Tibial artery (tissue), 4 donors: ENCODE data around the gene CDH26.

Source experiments
- DNase-seq, 2 donors: peaks; one replicate each; pipeline ENCODE4 v3.0.0-alpha.2; 2019
- H3K27ac ChIP-seq, 2 donors: fragments of 200-600 bp; sonication (generic) in 1 of 2; 1 replicate in 1 of 2; 2 replicates in 1 of 2; pipeline ENCODE4 v1.5.1; 2018 to 2019; ENCODE audit warnings: mild to moderate bottlenecking in 1 of 2
- H3K27me3 ChIP-seq, 2 donors: fragments of 200-600 bp; sonication (generic) in 1 of 2; one replicate each; pipeline versions ENCODE4 v1.5.1 to v1.6.0; 2016 to 2019
- H3K36me3 ChIP-seq, 3 donors: fragments of 200-600 bp; sonication (generic) in 2 of 3; one replicate each; pipeline ENCODE4 v1.5.1; 2016 to 2019; ENCODE audit warnings: mild to moderate bottlenecking in 2 of 3
- H3K4me1 ChIP-seq, 4 donors: fragments of 200-600 bp; sonication (generic) in 2 of 4; 1 replicate in 3 of 4; 2 replicates in 1 of 4; pipeline ENCODE4 v1.5.1; 2016 to 2019
- H3K4me3 ChIP-seq, 2 donors: fragments of 200-600 bp; sonication (generic) in 1 of 2; 1 replicate in 1 of 2; 2 replicates in 1 of 2; pipeline ENCODE4 v1.5.1; 2018 to 2019; ENCODE audit warnings: mild to moderate bottlenecking in 2 of 2
- H3K9me3 ChIP-seq, 3 donors: fragments of 200-600 bp; sonication (generic) in 1 of 3; one replicate each; pipeline ENCODE4 v1.5.1; 2016 to 2019
- CTCF ChIP-seq, 2 experiments: fragments of 200-600 bp in 1 of 2; fragments of 450-650 bp in 1 of 2; IDR thresholded peaks; one replicate each; pipeline ENCODE4 v1.5.1; 2017 to 2019; ENCODE audit warnings: antibody characterized with exemption in 2 of 2, mild to moderate bottlenecking in 1 of 2, moderate library complexity in 1 of 2
- intact Hi-C: fragments of 100-400 bp; cut with DNase I; formaldehyde crosslinking; loops from one replicate; pipeline ENCODE4 v1.15.0; 2023; ENCODE audit warnings: low total_unique reads

Gene CDH26

GRCh38 chr20:59993736-59994430 lies 35.7 kb downstream of the CDH26 start:
- Histone ChIP-seq H3K4me1 (peaks cover 0 to 1% (median 0%) of the 10 kb centered on the region in 4 donors), H3K27me3 (no peaks in the 10 kb centered on the region), H3K4me3 (no peak overlapping the region), H3K36me3 (no peaks in the 10 kb centered on the region), H3K27ac (no peak overlapping the region), H3K9me3 (no peaks in the 10 kb centered on the region)
- DNase-seq = no peak
- TF ChIP-seq CTCF (IDR thresholded peaks at IDR 0.05) = no peak
- intact Hi-C loops = no loop called here

- Histone ChIP-seq H3K27ac (no peak overlapping the region), H3K36me3 (no peaks in the 10 kb centered on the region), H3K27me3 (no peaks in the 10 kb centered on the region), H3K9me3 (no peaks in the 10 kb centered on the region), H3K4me1 (no peaks in the 10 kb centered on the region), H3K4me3 (no peak overlapping the region)
- TF ChIP-seq CTCF (IDR thresholded peaks at IDR 0.05) = no peak
- intact Hi-C loops = no loop called here
- DNase-seq = no peak
Measured at GRCh38 chr20:59994697-59995122, 36.5 kb downstream of the CDH26 start.

GRCh38 chr20:59996108-59996507 lies 37.9 kb downstream of the CDH26 start:
- DNase-seq = no peak
- no peaks in the 10 kb centered on the region for H3K4me1 ChIP-seq
- TF ChIP-seq CTCF (IDR thresholded peaks at IDR 0.05) = no peak
- H3K27me3 ChIP-seq = no peaks in the 10 kb centered on the region
- no peaks in the 10 kb centered on the region for H3K9me3 ChIP-seq
- H3K4me3 ChIP-seq = no peak overlapping the region
- H3K27ac ChIP-seq = no peak overlapping the region
- intact Hi-C loops = no loop called here
- H3K36me3 ChIP-seq = no peaks in the 10 kb centered on the region

- Histone ChIP-seq H3K27ac (no peak overlapping the region), H3K9me3 (no peaks in the 10 kb centered on the region), H3K36me3 (no peaks in the 10 kb centered on the region), H3K4me1 (no peaks in the 10 kb centered on the region), H3K4me3 (no peak overlapping the region), H3K27me3 (no peaks in the 10 kb centered on the region)
- no peak for TF ChIP-seq CTCF (IDR thresholded peaks at IDR 0.05)
- intact Hi-C loops = loop anchor here (1.0 kb wide), 1 partner anchor 44 kb away; no protein-coding TSS in a partner anchor
- DNase-seq = no peak
Measured at GRCh38 chr20:59997896-59998295, 39.7 kb downstream of the CDH26 start.

GRCh38 chr20:59999502-59999901 lies 41.3 kb downstream of the CDH26 start:
- intact Hi-C loops = no loop called here
- no peaks in the 10 kb centered on the region for H3K9me3 ChIP-seq
- no peaks in the 10 kb centered on the region for H3K4me1 ChIP-seq
- no peak for DNase-seq
- H3K27ac ChIP-seq = no peak overlapping the region
- no peaks in the 10 kb centered on the region for H3K36me3 ChIP-seq
- H3K27me3 ChIP-seq = no peaks in the 10 kb centered on the region
- H3K4me3 ChIP-seq = no peak overlapping the region
- TF ChIP-seq CTCF (IDR thresholded peaks at IDR 0.05) = no peak
